Measurements from ENCODE around the gene CFAP61. TPM values are rescaled to one million over a fixed set of nuclear protein-coding genes. Genes with fewer than 3 reads are reported as not detected.

Gene CFAP61
- total RNA-seq, 4 donors from 2014 or later: not detected

DNA sequence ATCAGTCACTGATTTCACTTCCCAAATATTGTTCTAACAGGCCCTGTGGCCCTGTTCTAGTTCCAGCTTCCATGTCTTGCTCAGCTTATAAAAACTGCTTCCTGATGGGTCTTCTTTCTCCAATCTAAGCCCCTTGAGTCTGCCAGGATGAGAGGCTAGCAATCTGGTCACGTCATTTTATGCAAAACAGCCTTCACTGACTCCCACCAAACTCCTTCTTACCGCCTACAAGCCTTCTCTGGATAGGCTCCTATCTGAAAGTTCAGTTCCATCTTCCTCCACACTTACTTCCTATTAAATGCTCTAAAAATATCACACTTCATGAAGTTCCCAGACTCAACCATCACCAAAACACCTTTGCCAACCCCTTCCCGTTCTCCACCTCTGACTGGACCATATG lies 15.6 kb upstream of the CFAP61 start:
- DNase-seq (ENCODE audit: low spot score): no peak
- ATAC-seq (ENCODE audit: low FRiP score): no peak
- TF ChIP-seq, protein P1, sequence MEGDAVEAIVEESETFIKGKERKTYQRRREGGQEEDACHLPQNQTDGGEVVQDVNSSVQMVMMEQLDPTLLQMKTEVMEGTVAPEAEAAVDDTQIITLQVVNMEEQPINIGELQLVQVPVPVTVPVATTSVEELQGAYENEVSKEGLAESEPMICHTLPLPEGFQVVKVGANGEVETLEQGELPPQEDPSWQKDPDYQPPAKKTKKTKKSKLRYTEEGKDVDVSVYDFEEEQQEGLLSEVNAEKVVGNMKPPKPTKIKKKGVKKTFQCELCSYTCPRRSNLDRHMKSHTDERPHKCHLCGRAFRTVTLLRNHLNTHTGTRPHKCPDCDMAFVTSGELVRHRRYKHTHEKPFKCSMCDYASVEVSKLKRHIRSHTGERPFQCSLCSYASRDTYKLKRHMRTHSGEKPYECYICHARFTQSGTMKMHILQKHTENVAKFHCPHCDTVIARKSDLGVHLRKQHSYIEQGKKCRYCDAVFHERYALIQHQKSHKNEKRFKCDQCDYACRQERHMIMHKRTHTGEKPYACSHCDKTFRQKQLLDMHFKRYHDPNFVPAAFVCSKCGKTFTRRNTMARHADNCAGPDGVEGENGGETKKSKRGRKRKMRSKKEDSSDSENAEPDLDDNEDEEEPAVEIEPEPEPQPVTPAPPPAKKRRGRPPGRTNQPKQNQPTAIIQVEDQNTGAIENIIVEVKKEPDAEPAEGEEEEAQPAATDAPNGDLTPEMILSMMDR (IDR thresholded peaks at IDR 0.05): no peak

DNA sequence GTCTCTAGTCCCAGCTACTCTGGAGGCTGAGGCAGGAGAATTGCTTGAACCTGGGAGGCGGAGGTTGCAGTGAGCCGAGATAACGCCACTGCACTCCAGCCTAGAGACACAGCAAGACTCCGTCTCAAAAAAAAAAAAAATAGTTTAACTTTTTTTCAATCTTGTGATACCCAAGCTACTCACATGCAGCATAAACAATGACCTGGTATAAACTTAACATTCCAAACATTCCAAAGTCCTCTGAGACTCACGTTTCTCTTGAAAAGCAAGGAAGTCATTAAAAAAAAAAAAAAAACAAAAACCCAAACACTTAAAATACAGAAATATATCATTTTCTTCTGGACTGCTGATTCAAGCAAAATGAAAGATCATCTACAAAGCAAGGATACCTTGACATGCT lies 14.4 kb upstream of the CFAP61 start:
- DNase-seq (ENCODE audit: low spot score) (no peak), ATAC-seq (ENCODE audit: low FRiP score) (no peak)
- TF ChIP-seq, protein P1 (IDR thresholded peaks at IDR 0.05): no peak

DNA sequence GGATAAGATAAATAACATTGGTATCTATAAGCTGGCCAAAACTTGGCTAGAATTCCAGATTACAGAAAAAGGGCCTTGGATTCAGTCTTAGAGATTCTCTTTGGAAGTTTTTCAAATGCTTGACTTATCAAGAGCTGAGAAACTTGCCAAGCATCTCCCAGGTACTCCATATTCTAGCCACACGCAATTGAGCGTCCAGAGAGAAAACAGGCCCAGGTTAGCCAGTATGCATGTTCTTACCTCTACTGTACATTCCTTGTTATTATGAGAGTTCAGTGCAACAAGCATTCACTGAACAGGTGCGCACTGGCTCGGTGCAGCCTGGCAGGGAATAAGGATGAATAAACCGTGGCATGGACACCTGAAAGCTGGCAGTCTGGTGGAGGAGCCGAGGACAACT lies 13.7 kb upstream of the CFAP61 start:
- DNase-seq (ENCODE audit: low spot score) (no peak), ATAC-seq (ENCODE audit: low FRiP score) (no peak)
- TF ChIP-seq, protein P1 (IDR thresholded peaks at IDR 0.05): no peak

DNA sequence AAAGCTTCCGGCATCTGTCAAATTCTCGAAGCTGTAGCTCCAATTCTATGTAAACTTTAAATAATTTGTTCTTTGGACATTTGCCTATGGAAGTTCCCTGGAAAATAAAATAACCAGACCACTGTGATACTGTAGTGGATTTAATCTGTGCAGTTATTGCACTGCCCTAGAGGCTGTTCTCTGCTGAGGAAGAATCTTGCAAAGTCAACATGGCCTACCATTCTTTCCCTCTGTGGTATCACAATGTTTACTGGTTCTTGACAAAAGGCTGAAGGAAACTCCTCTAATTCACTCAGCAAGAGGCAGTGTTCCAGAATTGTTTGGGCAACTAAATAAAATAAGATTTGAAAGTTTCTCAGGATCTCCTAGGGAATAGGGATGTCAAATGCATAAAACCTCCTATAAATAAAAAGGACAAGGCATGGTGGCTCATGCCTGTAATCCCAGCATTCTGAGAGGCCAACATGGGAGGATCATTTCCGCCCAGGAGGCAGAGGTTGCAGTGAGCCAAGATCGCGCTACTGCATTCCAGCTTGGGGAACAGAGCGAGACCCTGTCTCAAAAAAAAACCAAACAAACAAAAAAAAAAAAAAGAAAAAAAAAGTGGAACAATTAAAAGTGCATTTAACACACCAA lies 12.5 kb upstream of the CFAP61 start:
- TF ChIP-seq, protein P1 (IDR thresholded peaks at IDR 0.05): no peak
- no peak for ATAC-seq (ENCODE audit: low FRiP score)

DNA sequence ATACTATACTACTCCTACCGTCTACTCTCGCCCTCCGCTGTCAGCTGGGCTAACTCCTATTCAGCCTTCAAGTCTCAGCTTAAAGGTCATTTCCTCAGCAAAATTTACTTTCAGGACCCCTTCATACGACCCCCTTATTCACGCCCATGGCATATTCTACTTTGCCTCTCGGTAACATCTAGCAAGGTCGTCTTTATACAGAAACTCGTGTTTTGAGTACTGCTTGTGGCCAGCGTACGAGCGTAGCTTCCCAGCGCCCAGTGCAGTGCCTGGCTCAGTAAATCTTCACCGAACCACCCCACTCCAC lies 612 bp upstream of the CFAP61 start:
- no peak for ATAC-seq (ENCODE audit: low FRiP score)
- TF ChIP-seq, protein P1 (IDR thresholded peaks at IDR 0.05): no peak

More for the DNA sequence above, 12.5 kb upstream of the CFAP61 start:
- no peak for DNase-seq (ENCODE audit: low spot score)

DNA sequence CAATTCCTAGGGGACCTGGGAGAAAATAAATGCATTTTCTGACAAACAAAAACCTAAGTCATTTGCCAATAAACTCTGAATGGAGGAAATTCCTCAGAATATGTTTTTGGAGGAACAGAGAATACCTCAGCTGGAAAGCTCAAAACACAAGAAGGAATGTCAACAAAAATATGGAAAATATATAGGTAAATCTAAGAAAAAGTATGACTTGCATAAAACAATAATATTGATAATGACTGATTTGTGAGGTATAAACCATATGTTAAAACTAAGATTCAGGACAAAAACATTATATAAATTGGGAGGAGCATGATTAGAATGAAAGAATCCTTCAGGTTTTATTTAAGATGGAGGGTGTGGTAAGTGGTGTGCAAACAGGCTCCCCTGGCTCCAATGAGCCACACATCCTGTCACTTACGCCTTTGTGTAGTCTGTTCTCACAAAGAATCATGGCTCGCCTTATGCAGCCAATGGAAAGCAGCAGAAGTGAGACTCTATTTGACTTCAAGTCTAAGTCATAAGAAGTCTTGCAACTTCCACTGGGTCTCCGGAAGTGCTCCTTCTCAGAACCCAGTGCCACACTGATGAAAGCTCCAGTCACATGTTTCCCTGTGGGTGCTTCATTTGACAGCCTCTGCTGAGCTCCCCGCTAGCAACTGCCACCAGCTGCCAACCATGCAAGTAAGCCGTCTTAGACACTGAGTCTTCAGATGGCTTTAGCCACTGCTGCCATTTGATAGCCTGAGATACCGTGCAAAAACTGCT lies 8.1 kb downstream of the CFAP61 start:
- ATAC-seq (ENCODE audit: low FRiP score) (no peak), DNase-seq (ENCODE audit: low spot score) (no peak)

More for the DNA sequence above, 612 bp upstream of the CFAP61 start:
- no peak for DNase-seq (ENCODE audit: low spot score)

More for the DNA sequence above, 8.1 kb downstream of the CFAP61 start:
- TF ChIP-seq, protein P1 (IDR thresholded peaks at IDR 0.05): no peak

Measured in omental fat pad (tissue), 4 donors.